H9 (cell line): Measurements from ENCODE around the gene ERVH48-1. TPM values are rescaled to one million over a fixed set of nuclear protein-coding genes. Genes with fewer than 3 reads are reported as not detected.

ENCODE experiments used
- DNase-seq: peaks from one replicate; pipeline ENCODE4 v3.0.0-alpha.2; 2017
- H2AFZ ChIP-seq: one replicate; pipeline ENCODE4 v1.6.1; 2013; ENCODE audit warnings: mild to moderate bottlenecking, low read length, control low read depth, moderate library complexity
- H2AK5ac ChIP-seq: 2 replicates; pipeline ENCODE4 v1.6.1; 2013; ENCODE audit warnings: low read length, control low read depth, mixed read lengths; ENCODE audit not compliant: insufficient read length
- H2BK120ac ChIP-seq: one replicate; pipeline ENCODE4 v1.6.1; 2013; ENCODE audit warnings: low read depth, mild to moderate bottlenecking, low read length, control low read depth, inconsistent platforms; ENCODE audit not compliant: poor library complexity, severe bottlenecking
- H2BK12ac ChIP-seq: 2 replicates; pipeline ENCODE4 v1.6.1; 2013; ENCODE audit warnings: low read length, control low read depth, mixed read lengths, low read depth; ENCODE audit not compliant: insufficient read length
- H2BK15ac ChIP-seq: 2 replicates; pipeline ENCODE4 v1.6.1; 2013; ENCODE audit warnings: low read depth, low read length, control low read depth
- H2BK20ac ChIP-seq: one replicate; pipeline ENCODE4 v1.6.1; 2013; ENCODE audit warnings: low read depth, mild to moderate bottlenecking, low read length, control low read depth, inconsistent platforms; ENCODE audit not compliant: poor library complexity, severe bottlenecking
- H2BK5ac ChIP-seq: 2 replicates; pipeline ENCODE4 v1.6.1; 2013; ENCODE audit warnings: low read length, control low read depth, mixed read lengths; ENCODE audit not compliant: insufficient read length
- H3K14ac ChIP-seq: 2 replicates; pipeline ENCODE4 v1.6.1; 2013; ENCODE audit warnings: low read length, control low read depth; ENCODE audit not compliant: insufficient read depth
- H3K18ac ChIP-seq: 2 replicates; pipeline ENCODE4 v1.6.1; 2013; ENCODE audit warnings: low read depth, mild to moderate bottlenecking, mixed read lengths, low read length, control low read depth; ENCODE audit not compliant: insufficient read length
- H3K23ac ChIP-seq: 2 replicates; pipeline ENCODE4 v1.6.1; 2013; ENCODE audit warnings: low read length, control low read depth, mixed read lengths, low read depth; ENCODE audit not compliant: insufficient read length
- H3K23me2 ChIP-seq: 2 replicates; pipeline ENCODE4 v1.6.1; 2013; ENCODE audit warnings: low read depth, mild to moderate bottlenecking, mixed read lengths, low read length, control low read depth; ENCODE audit not compliant: insufficient read length, poor library complexity, severe bottlenecking
- H3K27ac ChIP-seq: 2 replicates; pipeline ENCODE4 v1.5.1; 2013; ENCODE audit warnings: low read length, control low read depth, mixed read lengths, low read depth; ENCODE audit not compliant: insufficient read length
- H3K27me3 ChIP-seq: 2 replicates; pipeline ENCODE4 v1.6.1; 2013; ENCODE audit warnings: low read length, control low read depth, inconsistent platforms; ENCODE audit not compliant: insufficient read depth
- H3K4ac ChIP-seq: 2 replicates; pipeline ENCODE4 v1.6.1; 2013; ENCODE audit warnings: low read depth, mild to moderate bottlenecking, control low read depth, inconsistent platforms, low read length, moderate library complexity
- H3K4me1 ChIP-seq: 2 replicates; pipeline ENCODE4 v1.6.1; 2013; ENCODE audit warnings: low read length, control low read depth, inconsistent platforms; ENCODE audit not compliant: insufficient read depth
- H3K4me2 ChIP-seq: 2 replicates; pipeline ENCODE4 v1.6.1; 2013; ENCODE audit warnings: low read length, control low read depth, mixed read lengths; ENCODE audit not compliant: insufficient read length, insufficient read depth
- H3K56ac ChIP-seq: 2 replicates; pipeline ENCODE4 v1.6.1; 2013; ENCODE audit warnings: low read depth, mild to moderate bottlenecking, mixed read lengths, low read length, control low read depth; ENCODE audit not compliant: insufficient read length
- H3K79me1 ChIP-seq: 2 replicates; pipeline ENCODE4 v1.6.1; 2013; ENCODE audit warnings: low read depth, mild to moderate bottlenecking, moderate library complexity, low read length, control low read depth, inconsistent platforms; ENCODE audit not compliant: insufficient read depth, poor library complexity, severe bottlenecking
- H3K79me2 ChIP-seq: 2 replicates; pipeline ENCODE4 v1.6.1; 2013; ENCODE audit warnings: low read length, control low read depth, inconsistent platforms; ENCODE audit not compliant: insufficient read depth
- H3K9ac ChIP-seq: 2 replicates; pipeline ENCODE4 v1.6.1; 2013; ENCODE audit warnings: low read length, control low read depth, mixed read lengths; ENCODE audit not compliant: insufficient read length; ENCODE audit errors: extremely low read depth
- H3K9me3 ChIP-seq: one replicate; pipeline ENCODE4 v1.6.1; 2013; ENCODE audit warnings: low read depth, low read length, inconsistent platforms; ENCODE audit not compliant: control insufficient read depth
- H3T11ph ChIP-seq: one replicate; pipeline ENCODE4 v1.6.1; 2013; ENCODE audit warnings: mild to moderate bottlenecking, low read length, control low read depth, inconsistent platforms
- H4K20me1 ChIP-seq: one replicate; pipeline ENCODE4 v1.6.1; 2013; ENCODE audit not compliant: control insufficient read depth, insufficient read length, insufficient read depth
- H4K5ac ChIP-seq: 2 replicates; pipeline ENCODE4 v1.6.1; 2013; ENCODE audit warnings: low read depth, mild to moderate bottlenecking, mixed read lengths, low read length, control low read depth; ENCODE audit not compliant: insufficient read length
- H4K8ac ChIP-seq: replicated peaks from 2 replicates; pipeline ENCODE4 v1.6.1; 2013; ENCODE audit warnings: low read length, control low read depth, mixed read lengths, low read depth; ENCODE audit not compliant: insufficient read length
- H4K91ac ChIP-seq: 2 replicates; pipeline ENCODE4 v1.6.1; 2013; ENCODE audit warnings: low read depth, mild to moderate bottlenecking, moderate library complexity, mixed read lengths, low read length, control low read depth; ENCODE audit not compliant: insufficient read length
- H3K27ac Mint-ChIP-seq, 3 experiments: 2 replicates in 2 of 3; 3 replicates in 1 of 3; pipeline ENCODE4 v1.8.0; 2020 to 2021; ENCODE audit warnings: mixed read lengths in 3 of 3, mild to moderate bottlenecking in 1 of 3, moderate library complexity in 1 of 3
- H3K27me3 Mint-ChIP-seq: 2 replicates; pipeline ENCODE4 v1.8.0; 2021; ENCODE audit warnings: low read depth, mild to moderate bottlenecking, moderate library complexity, mixed read lengths
- H3K36me3 Mint-ChIP-seq, 3 experiments: 2 replicates in 2 of 3; 3 replicates in 1 of 3; pipeline ENCODE4 v1.8.0; 2020 to 2021; ENCODE audit warnings: low read depth in 3 of 3, mixed read lengths in 3 of 3; ENCODE audit not compliant: insufficient read depth in 1 of 3
- H3K4me1 Mint-ChIP-seq, 2 experiments: 2 replicates each; pipeline ENCODE4 v1.8.0; 2020; ENCODE audit warnings: mixed read lengths in 2 of 2
- H3K4me3 Mint-ChIP-seq, 2 experiments: 2 replicates in 1 of 2; 3 replicates in 1 of 2; pipeline ENCODE4 v1.8.0; 2020 to 2021; ENCODE audit warnings: mild to moderate bottlenecking in 2 of 2, mixed read lengths in 2 of 2, moderate library complexity in 1 of 2
- H3K9me3 Mint-ChIP-seq, 2 experiments: 2 replicates in 1 of 2; 3 replicates in 1 of 2; pipeline ENCODE4 v1.8.0; 2020; ENCODE audit warnings: mild to moderate bottlenecking in 2 of 2, mixed read lengths in 2 of 2, moderate library complexity in 1 of 2
- CTCF ChIP-seq: fragments of 200-600 bp; sonication (generic); conservative IDR thresholded peaks from 3 replicates; pipeline ENCODE4 v1.8.0; 2021; ENCODE audit warnings: antibody characterized with exemption, mild to moderate bottlenecking
- WGBS: extraction: QIAGEN DNeasy Blood & Tissue Kit; methylation state at CpG from one replicate; pipeline ENCODE4 v1.1.7; 2013; ENCODE audit warnings: missing lambda C conversion rate, low lambda C conversion rate, mixed read lengths; ENCODE audit not compliant: insufficient read length; ENCODE audit errors: extremely low coverage; 5-methylcytosine and 5-hydroxymethylcytosine counted together
- total RNA-seq: library from RNA; stranded (reverse); gene quantifications from 2 replicates; pipeline ENCODE4 v1.2.1, GENCODE V29; 2021

The ERVH48-1 gene
- total RNA-seq, 1 experiment from 2014 or later, result 234 TPM

- no peak overlapping the region for H3K56ac ChIP-seq
- H4K5ac ChIP-seq, result no peak overlapping the region
- peaks cover 11% of the 10 kb centered on the region for H3K23me2 ChIP-seq
- H3K23ac ChIP-seq, result no peak overlapping the region
- WGBS, result no CpG with 5 or more reads among the region's 4 CpGs
- H3K4me1 Mint-ChIP-seq, result peaks cover 22% of the 10 kb centered on the region in 2 experiments
- H2BK12ac ChIP-seq, result no peak overlapping the region
- no peaks in the 10 kb centered on the region for H3K79me1 ChIP-seq
- H3K9me3 ChIP-seq, result no peaks in the 10 kb centered on the region
- no peak overlapping the region for H4K91ac ChIP-seq
- H3K79me2 ChIP-seq, result no peaks in the 10 kb centered on the region; the same call in 1 of the 2 replicates
- peak overlapping the region; percentile 42 for H3K4me2 ChIP-seq
- no peak overlapping the region for H3K18ac ChIP-seq
- no peak overlapping the region for H4K8ac ChIP-seq
- no peak overlapping the region for H2AFZ ChIP-seq
- H2BK20ac ChIP-seq, result no peak overlapping the region
- no peak overlapping the region for H2BK5ac ChIP-seq
- H3K27me3 Mint-ChIP-seq, result peaks cover 1% of the 10 kb centered on the region; the same call in 1 of the 2 replicates
- H3K27ac Mint-ChIP-seq, result no peak overlapping the region; a peak in 1 of 7 replicates
- no peak overlapping the region for H3K9ac ChIP-seq
- TF ChIP-seq CTCF, result no peak
- H3K27me3 ChIP-seq, result no peaks in the 10 kb centered on the region
- no peak overlapping the region for H2AK5ac ChIP-seq
- no peaks in the 10 kb centered on the region for H4K20me1 ChIP-seq
- DNase-seq, result no peak
- H3K4me3 Mint-ChIP-seq, result no peak overlapping the region
- no peaks in the 10 kb centered on the region for H3K9me3 Mint-ChIP-seq
- no peak overlapping the region for H3K14ac ChIP-seq
- H3K27ac ChIP-seq, result peak overlapping the region; percentile 28
- no peak overlapping the region for H2BK15ac ChIP-seq
- H3T11ph ChIP-seq, result no peak overlapping the region
- H3K4ac ChIP-seq, result no peak overlapping the region
- H2BK120ac ChIP-seq, result no peak overlapping the region
- H3K36me3 Mint-ChIP-seq, result peaks cover 0 to 5% (median 1%) of the 10 kb centered on the region in 3 experiments; a peak in 4 of 7 replicates
- H3K4me1 ChIP-seq, result no peaks in the 10 kb centered on the region; the same call in 1 of the 2 replicates
Measured at GRCh38 chr21:42921927-42922326, 3.5 kb downstream of the ERVH48-1 start.
